Stimulated activated CD8-positive, alpha-beta memory T cell treated with anti-CD3 and anti-CD28 coated beads, Interleukin-7, amount 100 ng/mL, for 24 hours (primary cell): ENCODE measurements around the gene WBP2.
"Not testable (repeated sequence)": the region's sequence is repeated elsewhere in the genome, so short reads cannot be mapped to it uniquely, and the experiment has no call there.

Experiments
- DNase-seq: peaks from one replicate; pipeline ENCODE4 v3.0.0-alpha.2; 2020; ENCODE audit warnings: low read depth

Gene WBP2

GRCh38 chr17:75813081-75814020 lies 41.8 kb downstream of the WBP2 start:
- DNase-seq, result no peak

GRCh38 chr17:75812096-75813013 lies 42.8 kb downstream of the WBP2 start:
- DNase-seq, result no peak

GRCh38 chr17:75811174-75811573 lies 44.0 kb downstream of the WBP2 start:
- DNase-seq, result no peak

- DNase-seq, result not testable (repeated sequence)
These were observed 44.4 kb downstream of the WBP2 start for GRCh38 chr17:75810756-75811155.

GRCh38 chr17:75810216-75810615 lies 44.9 kb downstream of the WBP2 start:
- no peak for DNase-seq

GRCh38 chr17:75809631-75810111 lies 45.5 kb downstream of the WBP2 start:
- no peak for DNase-seq

- no peak for DNase-seq
These were observed 46.1 kb downstream of the WBP2 start for GRCh38 chr17:75808905-75809621.

GRCh38 chr17:75808549-75808904 lies 46.6 kb downstream of the WBP2 start:
- DNase-seq, result no peak

GRCh38 chr17:75807861-75808260 lies 47.3 kb downstream of the WBP2 start:
- DNase-seq, result no peak

- DNase-seq, result no peak
These were observed 48.2 kb downstream of the WBP2 start for GRCh38 chr17:75806822-75807500.

GRCh38 chr17:75803883-75804282 lies 51.3 kb downstream of the WBP2 start:
- no peak for DNase-seq

- DNase-seq, result no peak
These were observed 55.7 kb downstream of the WBP2 start for GRCh38 chr17:75799402-75799801.

GRCh38 chr17:75795820-75796607 lies 59.1 kb downstream of the WBP2 start:
- no peak for DNase-seq
